GM11168 (cell line): ENCODE data around the gene TMEM119.
"Not testable (repeated sequence)": the region's sequence is repeated elsewhere in the genome, so short reads cannot be mapped to it uniquely, and the experiment has no call there.

ENCODE experiments used
- in situ Hi-C: fragments of 300-500 bp; cut with MboI; formaldehyde crosslinking; loops from one replicate; pipeline ENCODE4 v1.12.0; 2022; ENCODE audit warnings: low sequenced_read_pairs; ENCODE audit not compliant: unreplicated experiment

The TMEM119 gene

GRCh38 chr12:108570743-108571608, 26.9 kb downstream of the TMEM119 start:
- in situ Hi-C loops, result no loop called here

- in situ Hi-C loops, result loop anchor here (5.0 to 10.0 kb wide), 2 partner anchors 49 to 256 kb away; no protein-coding TSS in a partner anchor
Observed at GRCh38 chr12:108568338-108569154, 29.3 kb downstream of the TMEM119 start.

GRCh38 chr12:108567406-108568337, 30.2 kb downstream of the TMEM119 start:
- in situ Hi-C loops, result loop anchor here (5.0 to 10.0 kb wide), 2 partner anchors 50 to 257 kb away; no protein-coding TSS in a partner anchor

- in situ Hi-C loops, result loop anchor here (5.0 to 10.0 kb wide), 2 partner anchors 51 to 258 kb away; no protein-coding TSS in a partner anchor
Observed at GRCh38 chr12:108566452-108566851, 31.4 kb downstream of the TMEM119 start.

GRCh38 chr12:108565976-108566375, 31.9 kb downstream of the TMEM119 start:
- in situ Hi-C loops, result loop anchor here (5.0 to 10.0 kb wide), 2 partner anchors 51 to 259 kb away; no protein-coding TSS in a partner anchor

GRCh38 chr12:108565146-108565545, 32.7 kb downstream of the TMEM119 start:
- in situ Hi-C loops, result loop anchor here (5.0 to 10.0 kb wide), 2 partner anchors 52 to 260 kb away; no protein-coding TSS in a partner anchor

- in situ Hi-C loops, result loop anchor here (5.0 to 10.0 kb wide), 2 partner anchors 53 to 260 kb away; no protein-coding TSS in a partner anchor
Observed at GRCh38 chr12:108564724-108565123, 33.2 kb downstream of the TMEM119 start.

GRCh38 chr12:108563804-108564151, 34.1 kb downstream of the TMEM119 start:
- in situ Hi-C loops, result loop anchor here (10.0 kb wide), 1 partner anchor 261 kb away; no protein-coding TSS in a partner anchor

- in situ Hi-C loops, result loop anchor here (10.0 kb wide), 1 partner anchor 262 kb away; no protein-coding TSS in a partner anchor
Observed at GRCh38 chr12:108563136-108563803, 34.6 kb downstream of the TMEM119 start.

GRCh38 chr12:108562348-108563135, 35.3 kb downstream of the TMEM119 start, which contains the start of gene ISCU:
ISCU (plus strand) TSS chr12:108562596; CDS start chr12:108562623, 27 bp downstream.
- in situ Hi-C loops, result loop anchor here (10.0 kb wide), 1 partner anchor 262 kb away; no protein-coding TSS in a partner anchor

- in situ Hi-C loops, result loop anchor here (10.0 kb wide), 1 partner anchor 263 kb away; no protein-coding TSS in a partner anchor
Observed at GRCh38 chr12:108561852-108562347, 36.0 kb downstream of the TMEM119 start.

GRCh38 chr12:108560752-108561719, 36.8 kb downstream of the TMEM119 start, which contains the start of gene SART3:
SART3 (minus strand) TSS chr12:108561173; CDS start chr12:108561154, 19 bp downstream.
- in situ Hi-C loops, result loop anchor here (10.0 kb wide), 1 partner anchor 264 kb away; no protein-coding TSS in a partner anchor

GRCh38 chr12:108560321-108560721, 37.6 kb downstream of the TMEM119 start:
- in situ Hi-C loops, result loop anchor here (10.0 kb wide), 1 partner anchor 264 kb away; no protein-coding TSS in a partner anchor

- in situ Hi-C loops, result loop anchor here (10.0 kb wide), 1 partner anchor 265 kb away; no protein-coding TSS in a partner anchor
Observed at GRCh38 chr12:108559748-108560147, 38.1 kb downstream of the TMEM119 start.

- in situ Hi-C loops, result no loop called here
Observed at GRCh38 chr12:108559007-108559655, 38.8 kb downstream of the TMEM119 start.

- in situ Hi-C loops, result not testable (repeated sequence)
Observed at GRCh38 chr12:108555383-108555782, 42.5 kb downstream of the TMEM119 start.
